Kidney tubule cell (primary cell): ENCODE results near the gene HOMER2.
A peak's percentile ranks its signal among the peaks of the same experiment; 100 is the strongest.
"Not testable (repeated sequence)": the region's sequence is repeated elsewhere in the genome, so short reads cannot be mapped to it uniquely, and the experiment has no call there.

Experiments used
- DNase-seq: peaks from one replicate; pipeline ENCODE4 v3.0.0-alpha.2; 2018; ENCODE audit warnings: low spot score

The HOMER2 gene

DNA sequence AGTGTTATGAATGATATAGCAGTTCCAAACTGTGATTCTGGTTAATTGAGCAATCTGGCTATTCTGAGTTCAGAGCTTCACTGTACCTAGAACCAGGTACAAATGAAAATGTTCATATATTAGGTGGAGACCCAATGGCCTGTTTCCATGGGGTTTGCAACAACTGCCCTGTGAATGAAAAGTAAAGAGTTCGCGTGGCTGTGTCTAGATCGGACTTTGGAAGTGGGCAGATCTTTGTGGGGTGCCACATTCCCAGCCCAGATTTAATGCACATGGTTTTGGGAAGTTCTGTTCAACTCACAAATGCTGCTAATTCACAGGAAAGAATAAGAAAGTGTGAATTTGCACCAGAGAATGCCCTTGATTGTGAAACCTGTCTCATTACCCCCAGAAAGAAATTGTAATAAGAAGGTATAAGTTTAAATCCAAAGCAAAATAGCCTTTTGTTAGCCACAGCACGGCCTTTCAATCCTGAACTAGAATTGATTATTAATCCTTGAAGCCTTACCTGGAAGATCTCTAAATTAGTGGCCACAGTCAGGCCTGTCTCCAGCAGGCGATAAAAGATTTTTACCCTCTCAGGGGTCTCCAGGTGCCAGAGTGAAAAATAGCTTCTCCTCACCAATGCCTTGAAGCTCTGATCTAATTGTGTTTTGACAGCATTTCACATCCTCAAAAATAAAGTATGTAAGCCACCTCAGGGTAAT, 120.5 kb downstream of the HOMER2 start:
- no peak for DNase-seq

DNA sequence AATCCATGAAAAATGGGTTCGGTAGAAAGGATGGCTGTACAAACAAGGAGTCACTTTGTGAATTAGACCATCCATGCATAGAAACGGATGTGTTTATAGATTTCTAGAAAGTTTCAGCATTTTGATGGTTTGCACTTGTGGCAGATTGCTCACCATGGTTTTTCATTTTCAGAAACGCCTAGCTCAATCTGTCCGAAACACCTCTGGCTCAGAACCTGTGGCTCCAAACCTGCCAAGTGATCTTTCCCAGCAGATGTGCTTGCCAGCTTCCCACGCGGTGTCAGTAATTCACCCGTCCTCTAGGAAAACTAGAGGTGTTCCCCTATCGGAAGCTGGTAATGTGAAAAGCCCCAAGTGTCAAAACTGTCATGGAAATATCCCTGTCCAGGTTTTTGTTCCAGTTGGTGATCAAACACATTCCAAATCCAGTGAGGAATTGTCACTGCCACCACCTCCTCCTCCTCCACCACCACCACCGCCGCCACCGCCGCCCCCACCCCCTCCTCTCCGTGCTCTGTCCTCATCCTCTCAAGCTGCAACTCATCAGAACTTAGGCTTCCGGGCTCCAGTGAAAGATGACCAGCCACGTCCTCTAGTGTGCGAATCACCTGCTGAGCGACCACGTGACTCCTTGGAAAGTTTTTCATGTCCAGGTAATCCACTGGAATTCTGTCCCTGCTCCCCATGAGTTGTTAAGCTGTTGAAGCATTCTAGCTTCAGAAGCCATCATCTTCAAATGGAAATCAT, 121.9 kb downstream of the HOMER2 start:
- DNase-seq, result peak; percentile 91

GRCh38 chr15:82829234-82829633, 123.3 kb downstream of the HOMER2 start:
- no peak for DNase-seq

GRCh38 chr15:82828075-82828474, 124.4 kb downstream of the HOMER2 start:
- peak; percentile 88 for DNase-seq

- no peak for DNase-seq
These were observed 129.5 kb downstream of the HOMER2 start for GRCh38 chr15:82823049-82823448.

- not testable (repeated sequence) for DNase-seq
These were observed 130.7 kb downstream of the HOMER2 start for GRCh38 chr15:82821851-82822250.

DNA sequence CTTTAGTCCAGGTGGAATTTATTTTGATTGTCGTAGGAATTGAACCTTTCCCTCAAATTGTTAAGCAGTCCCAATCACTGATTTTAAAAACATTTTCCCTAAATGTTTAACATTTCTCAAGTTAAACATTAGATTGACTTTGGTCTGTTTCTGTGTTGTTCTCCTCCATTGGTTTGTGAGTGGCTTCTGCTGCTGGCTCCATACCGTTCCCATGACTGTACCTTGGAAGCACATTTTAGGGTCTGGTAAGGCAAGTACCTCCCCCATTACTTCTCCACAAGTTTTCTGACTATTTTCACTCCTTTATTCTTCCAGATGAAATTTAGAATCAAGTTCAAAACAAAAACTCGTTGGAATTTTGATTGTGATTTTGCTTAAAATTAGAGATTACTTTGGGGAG, 131.1 kb downstream of the HOMER2 start:
- DNase-seq, result peak; percentile 83

- DNase-seq, result no peak
These were observed 132.4 kb downstream of the HOMER2 start for GRCh38 chr15:82820128-82820527.

- no peak for DNase-seq
These were observed 139.5 kb downstream of the HOMER2 start for GRCh38 chr15:82812994-82813393.

DNA sequence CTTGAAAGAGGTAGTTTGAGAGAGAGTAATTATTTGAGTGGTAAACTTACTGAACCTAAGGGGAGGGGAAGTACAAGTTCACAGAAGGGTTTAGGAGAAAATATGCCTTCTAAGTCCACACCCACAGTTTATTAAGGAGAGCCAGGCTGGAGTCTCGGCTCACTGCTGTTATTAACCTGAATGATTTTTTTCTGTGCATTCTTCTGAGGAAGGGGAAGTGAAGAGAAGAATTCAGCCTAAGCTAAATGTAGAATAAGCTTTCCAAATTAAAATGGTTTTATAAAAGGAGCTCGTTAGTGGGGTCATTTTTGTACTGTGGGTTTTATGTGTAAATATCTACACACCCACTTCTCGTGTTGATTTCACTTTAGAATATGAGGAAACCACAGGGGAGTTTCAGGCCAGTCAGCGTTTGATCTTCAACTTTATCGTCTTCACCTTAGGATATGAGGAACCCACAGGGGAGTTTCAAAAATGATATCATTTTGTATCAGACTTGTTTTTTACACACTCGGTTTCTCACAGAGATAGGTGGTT, 141.6 kb downstream of the HOMER2 start:
- peak; percentile 48 for DNase-seq

DNA sequence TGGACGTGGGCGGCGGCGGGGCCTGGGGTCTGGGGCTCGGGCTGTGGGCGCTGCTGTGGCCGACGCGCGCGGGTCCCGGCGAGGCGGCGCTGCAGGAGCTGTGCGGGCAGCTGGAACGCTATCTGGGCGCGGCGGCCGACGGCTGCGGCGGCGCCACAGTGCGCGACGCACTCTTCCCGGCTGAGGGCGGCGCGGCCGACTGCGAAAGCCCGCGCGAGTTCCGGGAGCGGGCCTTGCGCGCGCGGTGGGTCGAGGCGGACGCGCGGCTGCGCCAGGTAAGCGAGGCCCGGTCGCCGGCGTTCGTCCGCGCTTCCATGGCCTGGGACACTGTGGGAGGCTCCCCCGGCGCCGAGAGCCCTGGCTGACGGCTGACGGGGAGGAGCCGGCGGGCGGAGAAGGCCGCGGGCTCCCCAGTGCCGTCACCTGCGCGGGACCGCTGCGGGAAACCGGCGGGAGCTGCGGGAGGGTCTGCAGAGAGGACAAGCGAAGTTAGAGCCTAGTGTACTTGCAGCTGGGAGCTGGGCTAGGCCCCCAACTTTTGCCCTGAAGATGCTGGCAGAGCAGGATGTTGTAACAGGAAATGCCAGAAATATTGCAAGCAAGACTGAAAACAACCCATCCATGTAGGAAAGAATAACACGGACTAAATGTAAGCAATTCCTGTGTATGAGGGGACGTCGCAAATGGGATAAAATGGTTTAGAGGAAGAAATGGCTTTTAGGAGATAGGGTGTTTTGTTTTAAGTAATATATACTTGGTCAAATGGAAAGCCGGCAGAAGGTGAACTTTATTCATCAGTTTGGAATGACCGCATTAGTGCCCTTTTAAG, 142.2 kb downstream of the HOMER2 start:
- peak; percentile 66 for DNase-seq

GRCh38 chr15:82809308-82810060, 143.0 kb downstream of the HOMER2 start, which contains the start of gene WHAMM:
TSS of gene WHAMM (plus strand) at chr15:82809628. CDS start at chr15:82809727, 99 bp downstream.
- peak; percentile 99 for DNase-seq

GRCh38 chr15:82808634-82809041, 143.9 kb downstream of the HOMER2 start:
- DNase-seq, result peak; percentile 10

- DNase-seq, result peak; percentile 25
These were observed 144.4 kb downstream of the HOMER2 start for GRCh38 chr15:82807920-82808633.

GRCh38 chr15:82805994-82806406, 146.5 kb downstream of the HOMER2 start, which contains the start of gene FSD2:
TSS of gene FSD2 (minus strand) at chr15:82806069. CDS start at chr15:82787390, 18,679 bp downstream.
- DNase-seq, result peak; percentile 88

GRCh38 chr15:82804575-82804949, 148.0 kb downstream of the HOMER2 start:
- no peak for DNase-seq

GRCh38 chr15:82803793-82804574, 148.5 kb downstream of the HOMER2 start:
- DNase-seq, result peak; percentile 86

DNA sequence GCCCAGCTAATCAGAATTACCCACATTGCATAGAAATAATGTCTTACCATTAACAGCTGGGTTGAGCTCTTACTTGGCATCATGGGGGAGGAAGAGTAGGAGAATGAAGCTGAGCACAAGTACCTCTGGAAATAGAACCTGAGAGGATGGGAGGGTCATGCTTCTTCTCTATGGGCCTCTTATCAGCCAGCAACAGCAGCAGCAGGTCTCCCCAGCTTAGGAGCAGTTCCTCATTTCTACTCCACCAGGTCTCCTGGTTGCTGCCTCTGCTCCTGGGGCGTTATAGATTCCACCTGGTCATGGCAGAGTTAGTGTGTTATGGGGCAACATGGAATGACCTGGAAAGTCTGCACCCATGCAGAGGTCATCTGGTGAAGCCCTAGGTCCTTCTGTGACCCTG, 150.0 kb downstream of the HOMER2 start:
- DNase-seq, result no peak

- DNase-seq, result no peak
These were observed 153.2 kb downstream of the HOMER2 start for GRCh38 chr15:82799183-82799841.
